GM18870 (cell line): ENCODE measurements around the gene UCN2.

ENCODE experiments used
- ATAC-seq: cut with Tn5 transposase; IDR thresholded peaks from one replicate; pipeline ENCODE4 v1.9.1; 2021; ENCODE audit warnings: moderate library complexity; ENCODE audit not compliant: unreplicated experiment

The UCN2 gene

DNA sequence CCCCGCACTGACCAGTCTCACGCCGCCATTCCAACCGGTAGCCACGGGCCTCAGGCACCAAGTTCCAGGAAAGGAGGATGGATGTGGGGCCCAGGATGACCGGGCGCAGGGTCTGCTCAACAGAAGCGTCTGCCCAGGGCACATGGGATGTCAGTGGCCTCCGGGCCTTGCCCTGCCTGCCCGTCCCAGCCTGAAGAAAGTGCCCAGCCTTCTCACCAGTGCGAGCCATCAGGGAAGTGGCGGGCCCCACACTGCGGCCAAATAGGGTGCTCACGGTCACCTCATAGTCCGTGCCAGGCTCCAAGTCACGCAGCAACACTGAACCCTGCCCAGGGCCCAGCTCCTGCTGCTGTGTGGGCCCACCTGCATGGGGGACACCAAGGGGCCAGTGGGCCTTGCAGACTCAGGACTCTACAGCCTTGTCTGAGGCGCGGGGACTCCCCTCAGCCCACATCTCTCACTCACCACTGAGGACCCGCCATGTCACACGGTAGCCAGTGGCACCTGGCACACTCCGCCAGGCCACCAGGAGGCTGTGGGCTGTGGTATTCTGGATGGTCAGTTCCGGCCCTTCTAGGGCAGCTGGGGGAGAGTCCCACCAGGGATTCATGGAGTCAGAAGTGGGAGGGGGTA lies 28.4 kb upstream of the UCN2 start:
- no peak for ATAC-seq

DNA sequence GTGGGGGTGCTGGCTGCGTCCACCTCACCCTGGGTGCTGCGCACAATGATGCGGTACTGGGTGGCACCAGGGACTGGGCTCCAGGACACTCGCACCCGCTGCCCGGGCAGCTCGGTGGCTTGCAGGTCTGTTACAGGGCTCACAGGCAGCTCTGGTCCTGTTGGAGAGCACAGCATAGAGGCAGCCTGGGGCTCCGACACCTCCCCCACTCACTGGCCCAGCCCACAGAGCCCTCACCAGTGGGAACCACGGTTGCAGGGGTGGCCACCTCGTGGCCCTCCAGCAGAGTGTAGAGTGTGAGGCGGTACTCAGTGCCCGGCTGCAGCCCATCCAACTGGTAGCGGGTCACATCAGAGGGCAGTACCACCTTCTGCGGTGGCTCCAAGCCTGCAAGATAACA lies 27.9 kb upstream of the UCN2 start:
- ATAC-seq: no peak

DNA sequence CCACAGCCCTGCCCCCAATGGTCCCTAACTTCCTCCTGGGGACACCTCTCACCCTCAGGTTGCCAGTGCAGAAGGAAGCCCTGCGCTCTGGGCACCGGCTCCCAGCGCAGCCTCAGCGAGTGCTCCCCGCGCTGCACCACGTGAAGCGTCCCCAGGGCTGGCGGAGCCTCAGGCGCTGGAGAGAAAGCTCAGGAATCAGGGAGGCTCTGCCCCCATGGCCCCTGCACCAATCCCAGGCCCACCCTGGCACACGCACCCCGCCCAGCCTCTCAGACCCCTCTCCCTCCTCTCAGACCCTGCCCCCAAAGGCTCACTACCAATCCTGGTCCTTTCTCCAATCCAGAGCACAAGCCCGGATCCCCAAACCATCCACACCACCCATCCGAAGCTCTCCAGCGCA lies 24.6 kb upstream of the UCN2 start:
- no peak for ATAC-seq

DNA sequence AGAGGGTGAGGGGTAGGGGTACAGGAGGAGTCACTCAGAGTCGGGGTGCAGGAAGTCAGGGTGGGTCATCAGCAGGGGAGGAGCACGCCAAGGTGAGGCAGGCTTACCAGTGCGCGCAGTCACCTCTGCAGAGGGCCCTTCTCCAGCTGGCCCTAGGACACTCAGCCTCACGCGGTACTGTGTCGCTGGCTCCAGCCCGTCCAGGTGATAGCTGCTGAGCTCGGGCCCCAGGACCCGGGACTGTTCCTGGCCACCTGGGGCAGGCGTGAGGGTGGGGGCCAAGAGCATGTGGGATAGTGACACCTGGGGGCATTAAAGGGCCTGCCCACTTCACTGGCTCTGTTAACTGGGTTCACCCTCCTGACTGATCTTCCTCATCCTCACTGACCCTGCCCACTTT lies 24.1 kb upstream of the UCN2 start:
- no peak for ATAC-seq

DNA sequence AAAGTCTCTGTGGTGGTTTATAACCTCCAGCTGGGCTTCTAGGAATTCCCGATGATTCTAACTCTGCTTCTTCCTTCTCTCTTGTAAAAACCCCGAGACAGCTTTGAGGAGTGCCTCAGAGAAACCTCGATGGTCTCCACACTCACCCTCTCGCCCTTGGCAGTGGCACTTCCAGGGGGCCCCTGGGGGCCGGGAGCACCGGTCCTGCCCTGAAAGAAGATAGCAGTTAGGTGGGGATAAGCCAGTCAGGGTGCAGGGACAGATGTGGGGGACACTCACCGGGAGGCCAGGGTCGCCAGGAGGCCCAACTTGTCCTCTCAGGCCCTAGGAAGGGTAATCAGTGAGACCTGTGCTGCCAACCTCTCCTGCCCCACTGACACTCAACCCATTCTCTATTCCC lies 21.8 kb upstream of the UCN2 start:
- ATAC-seq: no peak

DNA sequence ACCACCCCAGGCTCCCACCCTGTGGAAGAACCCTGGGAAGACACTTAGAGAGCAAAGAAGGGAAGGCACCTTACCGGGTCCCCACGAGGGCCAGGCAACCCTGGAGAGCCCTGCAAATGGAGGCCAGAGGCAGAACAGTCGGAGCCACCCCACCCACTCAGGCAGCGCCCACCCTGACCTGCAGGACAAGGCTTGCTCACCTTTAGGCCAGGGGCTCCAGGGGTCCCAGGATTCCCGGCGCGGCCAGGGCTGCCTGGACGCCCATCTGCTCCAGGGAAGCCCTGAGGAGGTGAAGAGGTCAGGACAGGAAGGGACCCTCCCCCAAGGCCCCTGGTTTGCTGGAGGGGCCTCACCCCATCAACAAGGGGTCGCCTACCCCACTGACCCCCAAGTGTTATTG lies 21.3 kb upstream of the UCN2 start:
- no peak for ATAC-seq

DNA sequence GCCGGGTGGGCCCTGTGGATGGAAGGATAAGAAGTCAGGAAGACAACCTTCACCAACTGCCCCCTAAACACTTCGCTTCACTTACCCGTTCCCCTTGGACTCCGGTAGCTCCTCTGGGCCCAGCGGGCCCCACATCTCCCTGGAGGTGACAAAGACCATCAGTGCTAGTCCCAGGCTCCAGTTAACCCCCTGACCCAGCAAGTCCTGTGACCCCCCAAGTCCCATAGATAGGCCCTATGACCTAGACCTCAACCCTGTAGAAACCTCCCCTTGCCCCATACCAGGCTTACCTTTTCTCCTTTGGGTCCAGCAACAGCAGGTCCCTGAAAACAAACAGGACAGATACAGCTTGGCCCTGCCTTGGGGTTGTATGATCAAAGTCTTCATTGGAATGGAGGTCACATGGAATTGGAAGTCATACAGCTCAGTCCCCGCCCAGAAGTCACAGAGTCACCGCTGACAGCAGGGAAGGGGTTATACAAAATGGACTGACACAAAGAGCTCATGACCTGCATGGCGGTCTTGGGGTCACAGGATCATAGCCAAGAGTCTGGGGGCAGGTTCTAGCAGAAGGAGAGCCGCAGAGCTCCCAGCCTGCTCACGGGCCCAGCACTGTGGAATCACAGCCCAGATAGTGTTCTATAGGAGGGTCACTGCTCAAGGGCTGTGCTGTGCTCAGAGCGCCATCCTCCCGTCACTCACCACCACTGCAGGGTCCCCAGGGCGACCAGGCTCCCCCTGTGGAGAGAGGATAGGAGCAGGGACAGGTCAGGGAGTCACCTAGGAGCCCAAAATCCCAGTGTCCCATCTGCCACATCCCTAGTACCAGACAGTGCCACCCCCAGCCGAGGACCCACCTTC lies 18.3 kb upstream of the UCN2 start:
- ATAC-seq: no peak

DNA sequence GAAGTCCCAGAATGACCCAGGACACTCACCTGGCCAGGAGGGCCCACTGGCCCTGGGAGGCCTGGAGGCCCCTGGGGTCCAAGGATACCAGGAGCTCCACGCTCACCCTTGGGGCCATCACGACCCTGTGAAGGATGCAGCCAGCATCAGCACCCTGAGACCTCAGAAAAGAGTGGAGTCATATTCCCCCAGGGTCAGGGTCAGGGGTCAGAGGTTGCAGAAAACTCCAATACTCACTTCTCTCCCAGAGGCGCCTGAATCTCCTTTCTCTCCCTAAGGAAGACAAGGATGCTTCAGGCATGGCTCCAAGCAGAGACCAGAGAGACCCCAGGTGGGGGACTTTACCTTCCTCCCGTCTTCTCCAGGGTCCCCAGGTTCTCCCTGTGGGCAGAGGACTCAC lies 13.1 kb upstream of the UCN2 start:
- no peak for ATAC-seq

DNA sequence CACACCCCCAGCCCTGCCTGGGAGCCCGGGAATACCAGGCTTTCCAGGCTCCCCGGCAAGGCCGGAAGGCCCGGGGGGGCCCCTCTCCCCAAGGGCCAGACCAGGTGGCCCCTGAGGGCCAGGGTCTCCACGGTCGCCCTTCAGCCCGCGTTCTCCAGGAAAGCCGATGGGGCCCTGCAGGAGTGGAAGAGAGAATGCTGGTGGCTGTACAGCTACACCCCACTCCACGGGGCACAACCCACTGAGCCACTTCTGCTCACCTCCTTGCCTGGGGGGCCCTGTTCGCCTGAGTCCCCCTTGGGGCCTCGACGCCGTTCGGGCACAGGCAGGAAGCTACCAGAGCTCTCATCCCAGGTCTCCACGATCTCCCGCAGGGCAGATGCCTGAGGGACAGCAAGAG lies 11.8 kb upstream of the UCN2 start:
- no peak for ATAC-seq

DNA sequence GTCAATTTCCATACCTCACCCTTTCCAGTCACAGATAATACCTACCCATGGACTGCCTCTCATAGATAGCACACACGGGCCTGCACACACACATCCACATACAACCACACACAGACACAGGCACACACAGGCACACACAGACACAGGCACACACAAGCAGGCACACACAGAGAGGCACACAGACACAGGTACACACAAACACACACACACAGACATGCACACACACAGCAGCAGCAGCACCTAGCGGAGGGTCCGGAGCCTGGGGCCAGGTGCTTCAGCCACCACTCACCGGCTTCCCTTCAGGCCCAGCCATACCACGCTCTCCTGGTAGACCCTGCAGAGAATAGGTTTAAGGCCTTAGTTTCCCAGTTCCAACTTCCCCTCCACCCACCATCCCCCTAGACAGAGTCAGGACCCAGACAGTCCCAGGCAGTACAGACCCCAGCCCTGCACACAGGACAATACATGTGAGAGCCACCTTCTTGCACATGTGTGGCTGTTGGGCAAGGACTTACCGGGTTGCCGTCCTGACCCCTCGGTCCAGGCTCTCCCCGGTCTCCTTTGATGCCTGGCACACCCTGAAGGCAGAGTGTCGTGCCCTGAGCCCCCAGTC lies 10.5 kb upstream of the UCN2 start:
- no peak for ATAC-seq

DNA sequence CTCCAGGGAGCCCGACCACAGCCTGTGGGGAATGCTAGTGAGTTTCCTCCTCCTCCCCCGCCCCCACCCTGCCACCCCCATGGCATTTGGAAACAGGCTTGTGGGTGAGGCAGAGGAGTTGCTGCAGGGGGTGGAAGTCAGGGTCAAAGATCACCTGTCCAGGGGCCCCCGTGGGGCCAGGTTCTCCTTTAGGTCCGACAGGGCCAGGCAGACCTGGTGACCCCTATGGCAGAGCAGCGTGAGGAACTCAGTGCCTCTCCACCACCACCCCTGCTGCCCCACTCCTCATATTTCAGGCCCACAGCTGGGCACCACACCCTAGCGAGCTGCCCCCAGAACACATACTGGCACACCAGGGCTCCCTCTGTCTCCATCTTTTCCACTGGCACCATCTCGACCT lies 8.9 kb upstream of the UCN2 start:
- ATAC-seq: no peak

DNA sequence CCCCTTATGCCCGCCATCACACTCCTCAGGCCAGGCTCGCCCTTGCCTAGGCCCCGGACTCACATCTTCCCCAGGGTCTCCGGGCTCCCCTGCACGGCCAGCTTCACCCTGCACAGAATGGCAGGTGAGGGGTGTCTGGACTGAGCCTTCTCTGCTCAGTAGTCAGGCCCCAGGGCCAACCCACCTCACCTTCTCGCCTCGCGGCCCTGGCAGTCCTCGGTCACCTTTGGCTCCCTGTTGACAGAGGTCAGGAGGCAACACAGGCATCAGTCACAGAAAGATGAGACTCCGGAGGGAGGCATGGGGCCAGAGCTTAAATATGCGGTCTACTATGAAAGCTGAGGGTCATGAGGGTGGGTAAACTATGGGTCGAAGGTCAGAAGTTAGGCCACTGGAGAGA lies 8.4 kb upstream of the UCN2 start:
- no peak for ATAC-seq

DNA sequence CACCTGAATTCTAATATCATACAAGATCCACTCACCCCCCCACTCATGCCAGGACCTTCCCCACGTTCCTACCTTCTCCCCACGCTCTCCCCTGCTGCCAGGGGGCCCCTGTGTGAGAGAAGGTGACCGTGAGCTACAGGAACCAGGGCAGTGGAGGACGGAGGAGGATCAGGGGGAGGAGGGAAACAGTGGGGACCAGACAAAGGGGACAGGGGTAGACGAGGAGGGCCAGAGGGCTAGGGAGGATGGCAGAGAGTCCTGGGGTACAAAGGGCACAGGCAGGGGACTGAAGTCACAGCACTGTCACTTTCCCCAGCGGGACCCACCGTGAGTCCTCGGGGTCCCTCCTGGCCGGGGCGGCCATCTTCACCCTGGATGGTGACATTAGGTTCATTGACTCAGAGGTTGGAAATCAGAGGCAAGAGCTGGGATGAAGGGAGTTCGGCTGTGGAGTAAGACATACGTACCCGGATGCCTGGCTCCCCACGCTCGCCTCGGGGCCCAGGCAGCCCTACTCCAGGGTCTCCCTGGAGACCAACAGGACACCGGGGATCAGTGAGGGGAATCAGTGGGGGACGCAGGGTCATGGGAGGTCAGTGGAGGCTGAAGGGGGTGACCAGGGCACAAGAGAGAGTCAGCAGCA lies 6.3 kb upstream of the UCN2 start:
- no peak for ATAC-seq

DNA sequence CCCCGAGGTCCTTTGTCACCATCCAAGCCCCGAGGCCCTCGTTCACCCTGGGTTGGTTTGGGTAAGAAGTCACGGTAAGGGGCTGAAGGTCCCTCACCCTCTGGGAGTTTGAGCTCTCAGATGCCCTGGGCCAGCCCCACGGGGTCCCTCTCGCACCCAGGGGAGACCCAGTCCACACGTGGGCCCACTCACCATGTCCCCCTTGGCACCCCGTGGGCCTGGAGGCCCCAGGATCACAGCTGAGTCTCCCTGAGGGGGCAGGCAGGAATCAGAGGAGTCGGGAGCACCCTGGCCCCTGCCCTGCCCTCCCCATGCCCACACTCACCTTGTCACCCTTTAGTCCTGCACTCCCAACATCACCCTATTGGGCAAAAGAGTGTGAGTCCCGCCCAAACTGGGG lies 5.8 kb upstream of the UCN2 start:
- no peak for ATAC-seq

DNA sequence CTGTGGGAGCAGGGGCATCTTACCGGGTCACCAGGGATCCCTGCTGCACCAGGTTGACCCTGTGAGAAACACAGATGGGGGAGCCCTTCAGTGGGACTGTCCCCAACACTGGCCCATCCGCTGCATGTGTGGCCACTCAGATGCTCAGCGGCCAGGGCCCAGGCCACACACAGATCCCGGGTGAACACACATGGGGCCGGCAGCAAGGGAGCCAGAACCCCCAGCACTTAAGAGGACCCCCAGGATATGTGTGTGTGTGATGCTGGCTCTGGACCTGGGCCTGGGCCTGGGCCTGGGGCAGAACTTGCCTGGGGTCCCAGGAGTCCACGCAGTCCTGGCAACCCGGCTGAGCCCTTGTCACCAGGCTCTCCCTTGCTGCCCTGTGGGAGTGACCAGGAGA lies 4.9 kb upstream of the UCN2 start:
- no peak for ATAC-seq

DNA sequence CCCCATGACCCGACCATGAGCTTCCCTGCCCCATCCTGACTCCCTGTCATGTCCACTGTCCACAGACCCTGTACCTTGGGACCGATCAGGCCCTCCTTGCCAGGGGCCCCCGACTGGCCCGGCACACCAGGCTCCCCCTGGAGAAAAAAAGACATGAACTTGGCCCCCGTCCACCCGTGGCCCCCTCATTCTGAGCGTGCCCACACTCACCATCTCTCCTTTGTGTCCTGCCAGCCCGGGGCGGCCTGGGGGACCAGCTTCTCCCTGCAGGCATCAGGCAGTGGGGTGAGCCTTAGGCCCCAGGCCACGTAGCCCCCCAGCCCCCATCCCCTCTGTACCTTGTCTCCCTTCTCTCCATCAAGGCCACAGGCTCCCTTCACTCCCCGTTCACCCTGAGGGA lies 3.9 kb upstream of the UCN2 start:
- no peak for ATAC-seq

DNA sequence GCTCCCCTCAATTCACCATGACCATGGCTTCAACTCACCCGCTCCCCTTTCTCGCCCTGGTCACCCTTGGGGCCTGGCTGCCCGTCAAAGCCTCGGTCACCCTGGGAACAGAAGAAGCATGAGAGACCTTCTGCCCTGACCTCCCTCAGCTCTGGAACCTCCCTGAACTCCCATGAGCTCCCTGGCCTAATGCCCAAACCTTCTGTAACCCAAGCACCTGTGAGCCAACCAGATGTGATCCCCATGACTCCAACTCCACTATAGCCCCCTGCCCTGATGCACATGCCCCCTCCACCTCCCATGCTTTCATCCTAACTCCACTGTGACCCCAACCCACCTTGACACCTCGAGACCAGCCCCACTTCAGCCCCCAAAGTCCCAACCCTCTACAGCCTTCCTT lies 3.5 kb upstream of the UCN2 start:
- no peak for ATAC-seq

DNA sequence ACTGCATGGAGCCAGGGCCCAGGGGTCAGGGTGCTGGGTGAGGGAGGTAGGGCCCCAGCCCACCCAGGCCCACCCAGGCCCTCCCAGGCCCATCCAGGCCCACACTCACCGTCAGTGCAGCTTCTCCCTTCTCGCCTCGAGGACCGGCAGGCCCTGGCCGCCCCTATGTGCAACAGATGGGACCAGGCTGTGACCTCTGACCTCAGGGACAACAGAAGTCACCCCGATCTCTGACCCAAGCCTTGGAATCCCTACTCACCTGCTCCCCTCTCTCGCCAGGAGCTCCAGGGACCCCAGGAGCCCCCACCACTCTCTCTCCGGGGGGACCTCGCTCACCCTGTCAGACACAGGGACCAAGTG lies 2.8 kb upstream of the UCN2 start:
- ATAC-seq: no peak

DNA sequence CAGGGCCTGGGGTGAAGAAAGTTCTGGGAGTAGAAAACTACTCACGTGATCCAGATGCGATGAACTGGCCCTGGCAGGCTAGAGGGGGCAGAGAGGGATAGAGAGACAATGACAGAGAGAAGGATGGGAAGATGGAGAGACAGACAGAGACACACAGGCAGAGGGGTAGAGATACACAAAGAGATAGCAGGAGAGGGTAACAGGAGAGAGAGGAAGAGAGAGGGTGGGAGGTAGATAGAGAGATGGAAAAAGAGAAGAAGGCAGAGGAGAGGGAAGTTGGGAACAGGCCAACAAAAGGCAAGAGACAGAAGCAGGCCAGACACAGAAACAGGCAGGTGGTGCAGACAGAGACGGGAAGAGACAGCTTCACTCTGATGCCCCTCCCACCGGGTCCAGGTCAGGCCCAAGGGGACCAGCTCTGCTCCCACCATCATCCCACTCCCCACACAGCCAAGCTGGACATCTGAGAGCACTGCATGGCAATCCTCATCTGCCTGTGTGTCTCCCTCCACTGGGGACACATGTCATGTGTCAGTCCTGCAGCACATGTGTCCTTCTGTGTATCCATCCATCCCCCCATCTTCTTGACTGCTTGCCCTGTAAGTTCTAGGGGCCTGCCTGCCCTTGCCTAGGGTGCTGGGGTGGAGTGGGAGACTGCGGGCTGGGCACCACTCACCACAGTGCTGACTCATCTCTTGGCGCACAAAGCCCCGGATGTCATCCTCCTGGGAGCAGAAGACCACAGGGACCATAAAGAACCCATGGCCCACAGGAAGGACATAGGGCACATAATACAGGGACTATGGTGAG lies 2.2 kb upstream of the UCN2 start:
- no peak for ATAC-seq

DNA sequence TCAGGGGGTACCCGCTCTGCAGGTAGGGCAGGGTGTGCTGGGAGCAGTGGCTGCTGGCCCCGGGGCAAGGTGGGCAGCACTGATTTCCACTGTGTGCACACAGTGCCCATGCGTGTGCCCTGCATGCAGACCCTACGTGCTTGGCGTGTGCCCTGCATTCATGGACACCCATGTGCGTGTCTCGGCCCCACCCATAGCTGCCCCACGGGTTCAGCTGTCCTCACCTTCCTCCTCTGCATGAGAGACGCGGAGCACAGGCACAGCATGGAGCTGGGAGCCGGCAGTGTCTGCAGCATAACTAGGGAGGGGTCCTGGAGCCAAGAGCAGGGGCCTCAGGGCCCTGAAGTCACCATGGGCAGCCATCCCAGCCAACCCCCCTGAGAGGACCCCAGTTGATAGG lies 1.6 kb upstream of the UCN2 start:
- ATAC-seq: no peak

DNA sequence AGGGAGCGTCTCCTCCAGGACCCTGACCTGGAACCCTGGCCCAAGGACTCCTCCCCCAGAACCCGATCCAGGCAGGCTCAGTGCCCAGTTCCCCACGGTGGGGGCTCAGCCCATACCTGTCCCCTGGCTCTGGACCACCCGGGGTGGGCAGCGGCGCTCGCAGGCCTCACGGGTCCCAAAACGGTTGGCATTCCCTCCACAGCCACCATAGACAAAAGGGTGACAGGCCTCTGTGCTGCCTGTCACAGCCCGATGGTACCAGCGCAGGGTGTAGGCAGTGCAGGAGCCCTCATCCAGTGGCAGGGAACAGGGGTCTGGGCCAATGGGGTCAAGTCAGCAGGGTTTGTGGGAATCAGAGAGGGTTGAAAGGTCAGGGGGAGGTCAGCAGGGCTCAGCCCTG lies 1.1 kb upstream of the UCN2 start:
- no peak for ATAC-seq
